IMR-90 (cell line): ENCODE data around the gene NDUFB2. TPM values are rescaled to one million over a fixed set of nuclear protein-coding genes. Genes with fewer than 3 reads are reported as not detected.

Source experiments
- ATAC-seq: fragments of 200-7000 bp; cut with Tn5 transposase; 2 replicates; pipeline ENCODE4 v1.9.1; 2020; ENCODE audit warnings: low read depth, mild to moderate bottlenecking, moderate library complexity
- BruUV-seq: library from RNA; stranded (reverse); fragments of 400-500 nt; replicated peaks from 2 replicates; lab custom pipeline; 2021; lab: Mats Ljungman, UMichigan
- CTCF ChIA-PET: fragments of 300-600 bp; formaldehyde crosslinking; extraction: SDS; loops from one replicate; lab custom pipeline; 2021; ENCODE audit warnings: antibody characterized with exemption; lab: Yijun Ruan, JAX
- POLR2A ChIA-PET: fragments of 300-600 bp; sonication (Branson Sonifier 250); formaldehyde crosslinking; loops from one replicate; lab custom pipeline; 2022; ENCODE audit warnings: antibody characterized with exemption; ENCODE audit not compliant: unreplicated experiment; lab: Charles Lee
- DNase-seq: peaks from one replicate; pipeline ENCODE4 v3.0.0; 2013
- H2AFZ ChIP-seq: replicated peaks from 2 replicates; pipeline ENCODE3; 2013; ENCODE audit warnings: low read length, mild to moderate bottlenecking; ENCODE audit not compliant: poor library complexity
- H2AK5ac ChIP-seq: 2 replicates; pipeline ENCODE4 v1.6.1; 2013; ENCODE audit warnings: low read depth, low read length, inconsistent platforms
- H2AK9ac ChIP-seq: replicated peaks from 2 replicates; pipeline ENCODE3; 2013; ENCODE audit warnings: mild to moderate bottlenecking, low read depth, low read length, moderate library complexity; ENCODE audit not compliant: poor library complexity
- H2BK120ac ChIP-seq: 2 replicates; pipeline ENCODE4 v1.6.1; 2013; ENCODE audit warnings: low read depth, low read length, inconsistent platforms
- H2BK15ac ChIP-seq: 3 replicates; pipeline ENCODE4 v1.6.1; 2013; ENCODE audit warnings: low read depth, low read length, inconsistent platforms
- H2BK20ac ChIP-seq: 2 replicates; pipeline ENCODE4 v1.6.1; 2013; ENCODE audit warnings: low read depth, mild to moderate bottlenecking, inconsistent platforms, low read length, moderate library complexity
- H2BK5ac ChIP-seq: 2 replicates; pipeline ENCODE4 v1.6.1; 2013; ENCODE audit warnings: mild to moderate bottlenecking, low read depth, low read length, inconsistent platforms; ENCODE audit not compliant: poor library complexity, severe bottlenecking
- H3K14ac ChIP-seq: replicated peaks from 2 replicates; pipeline ENCODE4 v1.6.1; 2013; ENCODE audit warnings: low read depth, low read length, inconsistent platforms
- H3K18ac ChIP-seq: 2 replicates; pipeline ENCODE4 v1.6.1; 2013; ENCODE audit warnings: low read depth, low read length, control low read depth
- H3K23ac ChIP-seq: 2 replicates; pipeline ENCODE4 v1.6.1; 2013; ENCODE audit warnings: low read depth, low read length, inconsistent platforms
- H3K27ac ChIP-seq: 2 replicates; pipeline ENCODE4 v1.5.1; 2013; ENCODE audit warnings: mild to moderate bottlenecking, control low read depth, low read length; ENCODE audit not compliant: insufficient read depth
- H3K27me3 ChIP-seq: 2 replicates; pipeline ENCODE4 v1.6.1; 2013; ENCODE audit warnings: low read length; ENCODE audit not compliant: control insufficient read depth, insufficient read depth
- H3K36me3 ChIP-seq: 2 replicates; pipeline ENCODE4 v1.6.1; 2013; ENCODE audit warnings: low read length, mixed read lengths; ENCODE audit not compliant: control insufficient read depth, insufficient read depth
- H3K4ac ChIP-seq: 2 replicates; pipeline ENCODE4 v1.6.1; 2013; ENCODE audit warnings: low read depth, low read length, inconsistent platforms
- H3K4me1 ChIP-seq: 2 replicates; pipeline ENCODE4 v1.6.1; 2013; ENCODE audit warnings: low read length, mixed read lengths; ENCODE audit not compliant: control insufficient read depth, insufficient read depth
- H3K4me2 ChIP-seq: 2 replicates; pipeline ENCODE4 v1.6.1; 2013; ENCODE audit warnings: low read depth, mild to moderate bottlenecking, control low read depth, low read length, moderate library complexity
- H3K4me3 ChIP-seq: 2 replicates; pipeline ENCODE4 v1.5.1; 2013; ENCODE audit warnings: low read depth, mild to moderate bottlenecking, control low read depth, low read length, moderate library complexity; ENCODE audit not compliant: insufficient read depth
- H3K56ac ChIP-seq: 2 replicates; pipeline ENCODE4 v1.6.1; 2013; ENCODE audit warnings: low read length, inconsistent platforms; ENCODE audit not compliant: insufficient read depth; ENCODE audit errors: extremely low read depth
- H3K79me1 ChIP-seq, 2 experiments: 2 replicates each; pipeline ENCODE4 v1.6.1; 2013; ENCODE audit warnings: low read length in 2 of 2, inconsistent platforms in 1 of 2, low read depth in 1 of 2
- H3K9ac ChIP-seq: 2 replicates; pipeline ENCODE4 v1.6.1; 2013; ENCODE audit warnings: low read depth, low read length, control low read depth
- H3K9me1 ChIP-seq: 2 replicates; pipeline ENCODE4 v1.6.1; 2013; ENCODE audit warnings: low read length, inconsistent platforms; ENCODE audit not compliant: insufficient read depth
- H3K9me3 ChIP-seq: 2 replicates; pipeline ENCODE4 v1.6.1; 2013; ENCODE audit warnings: low read length; ENCODE audit not compliant: control insufficient read depth, insufficient read depth
- H4K20me1 ChIP-seq: 2 replicates; pipeline ENCODE4 v1.6.1; 2013; ENCODE audit warnings: low read length, inconsistent platforms; ENCODE audit not compliant: insufficient read depth
- H4K5ac ChIP-seq: 2 replicates; pipeline ENCODE4 v1.6.1; 2013; ENCODE audit warnings: mild to moderate bottlenecking, low read depth, low read length, control low read depth
- H4K8ac ChIP-seq, 2 experiments: 2 replicates each; pipeline ENCODE4 v1.6.1; 2013; ENCODE audit warnings: low read depth in 2 of 2, low read length in 2 of 2, control low read depth in 1 of 2, inconsistent platforms in 1 of 2
- H4K91ac ChIP-seq: 2 replicates; pipeline ENCODE4 v1.6.1; 2013; ENCODE audit warnings: low read depth, low read length, inconsistent platforms; ENCODE audit not compliant: insufficient read depth
- BHLHE40 ChIP-seq: fragments of 150-350 bp; IDR thresholded peaks from 2 replicates; pipeline ENCODE4 v1.6.1; 2016; ENCODE audit warnings: mild to moderate bottlenecking, low read depth, low read length
- CEBPB ChIP-seq: IDR thresholded peaks from 2 replicates; pipeline ENCODE4 v1.6.1; 2012; ENCODE audit warnings: low read depth, low read length, improper control_type of control experiment
- CHD1 ChIP-seq: IDR thresholded peaks from 2 replicates; pipeline ENCODE4 v1.6.1; 2012; ENCODE audit warnings: low read depth, low read length, improper control_type of control experiment
- MAFK ChIP-seq: IDR thresholded peaks from 2 replicates; pipeline ENCODE4 v1.6.1; 2012; ENCODE audit warnings: low read depth, low read length, improper control_type of control experiment
- MAZ ChIP-seq: IDR thresholded peaks from 2 replicates; pipeline ENCODE4 v1.6.1; 2012; ENCODE audit warnings: low read depth, mild to moderate bottlenecking, low read length, improper control_type of control experiment, moderate library complexity, borderline replicate concordance
- MXI1 ChIP-seq: IDR thresholded peaks from 2 replicates; pipeline ENCODE4 v1.6.1; 2012; ENCODE audit warnings: low read depth, mild to moderate bottlenecking, low read length, moderate library complexity, borderline replicate concordance
- POLR2A ChIP-seq: IDR thresholded peaks from 2 replicates; pipeline ENCODE4 v1.6.1; 2012; ENCODE audit warnings: mild to moderate bottlenecking, low read depth, low read length
- RAD21 ChIP-seq: IDR thresholded peaks from 2 replicates; pipeline ENCODE4 v1.6.1; 2012; ENCODE audit warnings: low read length, improper control_type of control experiment
- RCOR1 ChIP-seq: IDR thresholded peaks from 2 replicates; pipeline ENCODE4 v1.6.1; 2012; ENCODE audit warnings: mild to moderate bottlenecking, low read length, improper control_type of control experiment; ENCODE audit not compliant: insufficient replicate concordance
- RFX5 ChIP-seq: IDR thresholded peaks from 2 replicates; pipeline ENCODE4 v1.8.0; 2012; ENCODE audit warnings: low read depth, mild to moderate bottlenecking, low read length, moderate library complexity
- SMC3 ChIP-seq: fragments of 150-350 bp; IDR thresholded peaks from 2 replicates; pipeline ENCODE4 v1.6.1; 2016; ENCODE audit warnings: low read depth, mild to moderate bottlenecking, antibody characterized with exemption, low read length, moderate library complexity
- USF2 ChIP-seq: fragments of 150-350 bp; IDR thresholded peaks from 2 replicates; pipeline ENCODE4 v1.6.1; 2017; ENCODE audit warnings: mild to moderate bottlenecking, antibody characterized with exemption, low read length, low read depth
- WGBS, 2 experiments: methylation state at CpG; one replicate each; pipeline versions ENCODE4 v1.1.5 to v1.1.7; 2013; ENCODE audit warnings: missing lambda C conversion rate in 2 of 2; ENCODE audit not compliant: insufficient read length in 1 of 2; ENCODE audit errors: extremely low coverage in 2 of 2; 5-methylcytosine and 5-hydroxymethylcytosine counted together
- dilution Hi-C: fragments of 300-500 bp; cut with HindIII; formaldehyde crosslinking; loops from one replicate; pipeline ENCODE4 v1.14.3; 2018; ENCODE audit warnings: low sequenced_read_pairs; ENCODE audit not compliant: unreplicated experiment
- in situ Hi-C: fragments of 300-500 bp; cut with MboI; formaldehyde crosslinking; loops from 3 replicates; pipeline ENCODE4 v1.14.3; 2019; ENCODE audit warnings: low sequenced_read_pairs, inconsistent platforms, mixed read lengths
- intact Hi-C: fragments of 100-400 bp; cut with micrococcal nuclease; formaldehyde crosslinking; loops from 2 replicates; pipeline ENCODE4 v1.10.0; 2022
- polyA plus RNA-seq, 3 experiments: library from polyadenylated mRNA; depleted of rRNA; stranded (reverse); fragments of >200 nt; gene quantifications; 2 replicates each; pipeline ENCODE4 v1.2.3, GENCODE V29; 2012; ENCODE audit warnings: low replicate concordance in 1 of 3
- total RNA-seq: library from RNA; depleted of rRNA; stranded (reverse); fragments of >200 nt; gene quantifications from 2 replicates; pipeline ENCODE4 v1.2.3, GENCODE V29; 2012
- TF ChIP-seq, protein P1 (sequence below): fragments of 150-350 bp; IDR thresholded peaks from 2 replicates; pipeline ENCODE4 v1.6.1; 2016; ENCODE audit warnings: low read depth, mild to moderate bottlenecking, low read length, moderate library complexity, borderline replicate concordance

Gene NDUFB2
- total and polyA plus RNA-seq, 2 of the 4 experiments (the other 2 are of a cell fraction) = 81.7 to 143 TPM

- Histone ChIP-seq H3K27me3 (no peaks in the 10 kb centered on the region), H2AFZ (no peak overlapping the region), H2AK9ac (peak overlapping the region; percentile 20), H3K14ac (no peak overlapping the region), H4K8ac (no peak overlapping the region), H3K4me3 (no peak overlapping the region), H3K9me3 (no peaks in the 10 kb centered on the region), H3K79me1 (peaks cover 15 to 44% of the 10 kb centered on the region in 2 experiments; a peak in 3 of 4 replicates), H3K56ac (no peak overlapping the region), H3K4me2 (no peak overlapping the region), H4K91ac (no peak overlapping the region), H2BK120ac (no peak overlapping the region), H3K18ac (no peak overlapping the region), H2BK5ac (no peak overlapping the region), H3K9ac (no peak overlapping the region), H3K23ac (peak overlapping the region; percentile 65; the same call in 1 of the 2 replicates), H4K5ac (no peak overlapping the region), H3K27ac (no peak overlapping the region), H3K4ac (no peak overlapping the region), H2BK15ac (no peak overlapping the region), H4K20me1 (no peaks in the 10 kb centered on the region; the same call in 1 of the 2 replicates), H3K9me1 (peaks cover 6% of the 10 kb centered on the region; the same call in 1 of the 2 replicates), H3K36me3 (peaks cover 4% of the 10 kb centered on the region), H2AK5ac (no peak overlapping the region), H3K4me1 (peaks cover 5% of the 10 kb centered on the region), H2BK20ac (no peak overlapping the region)
- TF ChIP-seq RAD21 (no peak), RCOR1 (no peak), BHLHE40 (no peak), MAFK (no peak), MXI1 (no peak), POLR2A (no peak), CEBPB (no peak), USF2 (no peak), RFX5 (no peak), SMC3 (no peak), MAZ (no peak), CHD1 (no peak)
- TF ChIP-seq, protein P1, sequence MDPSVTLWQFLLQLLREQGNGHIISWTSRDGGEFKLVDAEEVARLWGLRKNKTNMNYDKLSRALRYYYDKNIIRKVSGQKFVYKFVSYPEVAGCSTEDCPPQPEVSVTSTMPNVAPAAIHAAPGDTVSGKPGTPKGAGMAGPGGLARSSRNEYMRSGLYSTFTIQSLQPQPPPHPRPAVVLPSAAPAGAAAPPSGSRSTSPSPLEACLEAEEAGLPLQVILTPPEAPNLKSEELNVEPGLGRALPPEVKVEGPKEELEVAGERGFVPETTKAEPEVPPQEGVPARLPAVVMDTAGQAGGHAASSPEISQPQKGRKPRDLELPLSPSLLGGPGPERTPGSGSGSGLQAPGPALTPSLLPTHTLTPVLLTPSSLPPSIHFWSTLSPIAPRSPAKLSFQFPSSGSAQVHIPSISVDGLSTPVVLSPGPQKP = no peak
- in situ Hi-C loops = no loop called here
- POLR2A ChIA-PET = no interaction called here
- DNase-seq (no peak), ATAC-seq (no peak)
- 93 to 95% methylated on average over 2 to 5 of the region's 8 CpGs for WGBS, 2 experiments
- intact Hi-C loops = loop anchor here (10.0 kb wide), 1 partner anchor 226 kb away; the partner anchor contains the start of gene BRAF
- CTCF ChIA-PET = interaction anchor here (0.6 kb wide), 1 partner anchor 401 kb away, joined by 3 read pairs; no protein-coding TSS in a partner anchor
- dilution Hi-C loops = no loop called here
- BruUV-seq = no TSS peak
Measured at GRCh38 chr7:140698477-140698876, 2.0 kb downstream of the NDUFB2 start.
